NCI-H1694 treated with DMSO at 0.1 percent for 48 hours (cell line): ENCODE data around the gene TNC.

Experiments used
- DNase-seq: peaks from one replicate; lab custom pipeline; 2025; lab: John Stamatoyannopoulos, UW

TNC gene

GRCh38 chr9:115117999-115118878 lies at the start of gene TNC:
TSS of gene TNC (minus strand) at chr9:115118157. CDS start at chr9:115091018, 27,139 bp downstream.
- peak; percentile 15 for DNase-seq

GRCh38 chr9:115167175-115167574 lies 49.2 kb upstream of the TNC start:
- DNase-seq = no peak

DNA sequence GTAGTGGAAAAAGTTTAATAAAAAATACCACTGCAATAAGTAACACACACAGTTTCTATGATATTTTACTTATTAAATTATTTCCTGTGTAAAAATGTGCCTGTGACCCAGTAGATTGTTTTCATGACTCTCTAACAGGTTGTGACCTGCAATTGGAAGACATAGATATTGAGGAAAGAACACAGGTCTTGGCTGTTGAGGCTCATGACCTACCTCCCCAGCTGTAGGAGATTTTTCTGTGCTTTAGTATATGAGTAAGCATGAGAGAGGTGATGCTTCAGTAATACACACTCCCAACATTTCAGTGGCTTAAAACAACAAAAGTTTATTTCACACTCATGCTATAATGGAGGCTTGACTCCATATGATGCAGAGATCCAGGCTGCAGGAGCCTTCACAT lies 47.3 kb upstream of the TNC start:
- DNase-seq = no peak

GRCh38 chr9:115164511-115164974 lies 46.6 kb upstream of the TNC start:
- no peak for DNase-seq

DNA sequence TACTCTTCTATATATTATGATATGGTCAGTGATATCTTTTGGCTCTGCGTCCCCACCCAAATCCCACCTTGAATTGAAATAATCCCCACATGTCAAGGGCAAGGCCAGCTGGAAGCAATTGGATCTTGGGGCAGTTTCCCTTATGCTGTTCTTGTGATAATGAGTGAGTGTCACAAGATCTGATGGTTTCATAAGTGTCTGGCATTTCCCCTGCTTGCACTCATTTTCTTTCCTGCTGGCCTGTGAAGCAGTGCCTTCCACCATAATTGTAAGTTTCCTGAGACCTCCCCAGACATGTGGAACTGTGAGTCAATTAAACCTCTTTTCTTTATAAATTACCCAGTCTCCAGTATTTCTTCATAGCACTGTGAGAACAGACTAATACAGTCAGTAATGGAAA lies 45.0 kb upstream of the TNC start:
- no peak for DNase-seq

DNA sequence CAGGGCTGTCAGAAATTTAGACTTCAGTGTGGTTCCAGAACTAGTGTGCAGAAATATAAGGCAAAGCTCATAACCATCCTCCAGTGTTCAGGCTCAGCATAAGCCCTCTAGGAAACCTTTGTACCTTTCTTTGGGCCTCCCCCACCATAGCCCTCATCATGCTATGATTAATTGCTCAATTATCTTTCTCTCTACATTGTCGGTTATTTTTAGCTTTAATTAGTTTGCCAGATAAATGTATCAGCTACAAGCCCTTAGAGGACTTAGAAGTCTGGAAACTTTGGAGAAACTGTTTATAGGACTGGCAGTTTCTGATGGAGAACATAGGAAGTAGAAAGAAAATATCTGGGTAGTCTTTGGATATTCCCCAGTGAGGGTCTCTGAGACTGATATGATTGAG lies 43.5 kb upstream of the TNC start:
- no peak for DNase-seq

GRCh38 chr9:115158661-115159481 lies 40.9 kb upstream of the TNC start:
- no peak for DNase-seq

DNA sequence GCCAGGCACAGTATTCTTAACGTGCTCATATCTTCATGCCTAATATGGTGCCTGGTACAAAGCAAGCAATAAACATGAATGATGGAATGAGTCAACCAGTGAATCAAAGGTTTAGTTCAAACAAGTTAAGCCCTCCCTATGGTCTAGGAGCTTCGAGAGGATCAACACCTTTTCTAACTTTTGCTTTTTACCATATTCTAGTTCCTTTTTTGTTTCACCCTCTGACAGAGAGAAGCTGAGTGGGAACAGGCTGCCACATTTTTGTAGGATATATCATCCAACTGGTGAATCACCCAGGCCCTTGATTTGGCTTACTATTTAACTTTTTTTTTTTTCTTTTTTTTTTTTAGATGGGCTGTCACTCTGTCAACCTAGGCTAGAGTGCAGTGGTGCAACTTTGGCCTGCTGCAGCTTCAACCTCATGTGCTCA lies 39.3 kb upstream of the TNC start:
- no peak for DNase-seq

- DNase-seq = no peak
Observed at GRCh38 chr9:115155037-115155436, 37.1 kb upstream of the TNC start.

GRCh38 chr9:115154617-115155016 lies 36.7 kb upstream of the TNC start:
- no peak for DNase-seq

GRCh38 chr9:115152281-115152820 lies 34.4 kb upstream of the TNC start:
- no peak for DNase-seq

GRCh38 chr9:115148721-115149120 lies 30.8 kb upstream of the TNC start:
- no peak for DNase-seq

- DNase-seq = no peak
Observed at GRCh38 chr9:115146581-115147021, 28.6 kb upstream of the TNC start.

DNA sequence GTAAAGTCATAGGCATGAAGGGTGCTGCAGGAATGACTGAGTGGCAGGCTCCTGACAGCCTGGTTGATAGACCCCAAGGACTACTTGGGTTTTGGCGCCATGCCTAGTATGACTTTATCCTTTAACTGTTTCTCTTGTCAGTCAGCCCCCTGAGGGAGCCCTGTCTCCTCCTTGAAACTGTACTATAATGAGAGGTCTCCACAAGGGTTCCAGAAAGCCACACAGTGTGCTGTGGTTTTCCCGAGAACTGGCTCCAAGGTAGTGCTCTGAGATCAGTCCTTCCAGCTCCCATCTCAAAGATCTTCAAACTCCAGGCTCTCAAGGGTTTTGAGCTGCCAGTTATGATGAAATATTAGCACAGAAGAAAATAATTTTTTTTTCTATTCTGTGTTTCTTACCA lies 26.7 kb upstream of the TNC start:
- DNase-seq = no peak

GRCh38 chr9:115143689-115144088 lies 25.7 kb upstream of the TNC start:
- no peak for DNase-seq

- no peak for DNase-seq
Observed at GRCh38 chr9:115142517-115143270, 24.7 kb upstream of the TNC start.

DNA sequence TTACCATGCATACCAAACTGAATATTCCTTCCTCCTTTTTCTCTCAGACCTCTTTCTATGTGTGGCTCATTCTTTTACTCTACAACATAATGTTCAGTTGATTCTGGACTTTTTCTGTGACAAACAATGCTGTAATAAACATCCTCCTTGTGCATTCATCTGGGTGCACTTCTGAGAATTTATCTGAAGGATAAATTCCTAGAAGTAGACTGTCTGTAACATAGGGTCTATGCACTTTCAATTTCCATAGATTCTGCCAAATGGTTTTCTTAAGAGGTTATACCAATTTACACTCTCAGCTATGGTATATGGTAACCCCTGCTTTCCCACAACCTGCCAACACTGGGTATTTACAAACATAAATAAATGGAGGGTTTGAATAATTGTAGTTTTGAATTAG lies 24.1 kb upstream of the TNC start:
- DNase-seq = no peak

GRCh38 chr9:115141612-115142011 lies 23.7 kb upstream of the TNC start:
- no peak for DNase-seq

DNA sequence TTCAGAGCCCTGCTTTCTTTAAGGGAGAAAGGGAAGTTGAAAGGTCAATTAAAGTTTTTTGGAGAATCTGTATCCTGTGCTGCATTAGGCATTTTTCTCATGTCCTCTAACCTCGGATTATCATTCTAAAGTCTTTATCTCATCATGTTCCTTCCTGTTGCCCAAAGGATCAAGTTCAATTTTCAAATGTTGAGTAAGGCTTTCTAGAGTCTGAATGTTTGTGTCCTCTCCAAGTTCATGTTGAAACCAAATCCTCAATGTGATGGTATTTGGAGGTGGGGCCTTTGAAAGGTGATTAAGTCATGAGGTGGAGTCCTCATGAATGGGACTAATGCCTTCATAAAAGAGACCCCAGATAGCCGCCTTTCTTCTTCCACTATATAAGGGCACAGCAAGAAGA lies 20.2 kb upstream of the TNC start:
- no peak for DNase-seq

- no peak for DNase-seq
Observed at GRCh38 chr9:115137526-115137925, 19.6 kb upstream of the TNC start.

DNA sequence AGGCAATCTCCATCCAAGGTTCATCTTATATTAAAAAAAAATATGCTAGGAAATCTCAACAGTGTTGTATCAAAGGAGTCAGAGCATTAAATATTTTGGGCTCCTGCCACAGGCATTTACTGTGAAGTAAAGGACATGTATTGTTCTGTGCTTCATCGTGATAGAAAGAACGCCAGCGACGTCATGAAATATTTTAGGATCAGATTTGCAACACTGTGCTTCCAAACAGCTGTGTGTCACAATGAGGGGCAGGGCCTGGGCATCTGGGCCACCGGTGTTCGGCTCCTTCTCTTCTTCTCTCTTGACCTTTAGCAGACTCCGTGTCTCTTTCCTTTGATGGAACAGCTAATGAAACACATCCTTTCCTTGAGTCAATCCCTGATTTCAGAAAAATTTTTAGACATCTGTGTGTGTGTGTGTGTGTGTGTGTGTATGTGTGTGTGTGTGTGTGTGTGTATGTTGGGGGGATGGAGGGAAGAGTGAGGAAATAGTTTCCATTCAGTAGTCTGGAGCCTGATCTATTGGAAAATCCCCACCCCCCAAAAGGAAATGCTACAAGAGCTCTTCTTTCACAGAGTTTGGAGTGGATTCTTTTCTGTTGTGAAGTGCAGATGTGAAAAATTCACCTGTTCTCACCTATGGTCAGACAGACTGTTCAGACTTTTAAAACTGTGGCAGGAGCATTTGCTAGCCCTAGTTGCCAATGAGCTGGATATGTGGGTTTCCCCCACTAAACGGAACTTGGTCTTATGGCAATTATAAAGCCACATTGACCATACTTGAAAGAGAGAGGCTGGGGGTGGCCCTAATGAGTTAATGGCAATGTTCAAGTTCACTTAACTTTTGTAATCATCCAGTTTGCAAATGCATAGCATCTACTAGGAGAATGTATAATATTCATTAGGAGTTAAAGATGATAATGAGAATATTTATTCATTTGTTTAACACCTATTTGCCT lies 18.1 kb upstream of the TNC start:
- no peak for DNase-seq
